Stimulated activated CD4-positive, alpha-beta T cell treated with anti-CD3 and anti-CD28 coated beads, TNF-alpha, amount 100 ng/mL, for 4 hours (primary cell): ENCODE measurements around the gene ATP5ME.

Experiments used
- DNase-seq, 3 experiments: peaks; one replicate each; pipeline ENCODE4 v3.0.0-alpha.2; 2020; ENCODE audit warnings: low read depth in 3 of 3

Gene ATP5ME

GRCh38 chr4:684623-685327, 10.7 kb upstream of the ATP5ME start:
- DNase-seq, result no peak

GRCh38 chr4:683982-684622, 10.0 kb upstream of the ATP5ME start:
- no peak for DNase-seq

- no peak for DNase-seq
These were observed 9.3 kb upstream of the ATP5ME start for GRCh38 chr4:683247-683897.

- no peak for DNase-seq
These were observed 8.6 kb upstream of the ATP5ME start for GRCh38 chr4:682490-683172.

- no peak for DNase-seq
These were observed 7.8 kb upstream of the ATP5ME start for GRCh38 chr4:681736-682451.

- DNase-seq, result no peak
These were observed 7.0 kb upstream of the ATP5ME start for GRCh38 chr4:680928-681645.

GRCh38 chr4:680551-680927, 6.5 kb upstream of the ATP5ME start:
- no peak for DNase-seq

GRCh38 chr4:680091-680490, 6.0 kb upstream of the ATP5ME start:
- DNase-seq, result no peak

- DNase-seq, result no peak
These were observed 5.6 kb upstream of the ATP5ME start for GRCh38 chr4:679629-680028.

- DNase-seq, result no peak
These were observed 5.0 kb upstream of the ATP5ME start for GRCh38 chr4:679104-679481.

GRCh38 chr4:678331-679103, 4.4 kb upstream of the ATP5ME start:
- DNase-seq, result no peak

- no peak for DNase-seq
These were observed 3.6 kb upstream of the ATP5ME start for GRCh38 chr4:677431-678293.

- no peak for DNase-seq
These were observed 2.8 kb upstream of the ATP5ME start for GRCh38 chr4:676871-677235.

GRCh38 chr4:675980-676870, 2.1 kb upstream of the ATP5ME start:
- no peak for DNase-seq

GRCh38 chr4:675036-675882, 1.2 kb upstream of the ATP5ME start:
- DNase-seq, result no peak

GRCh38 chr4:673349-674091, 556 bp downstream of the ATP5ME start:
- no peak for DNase-seq

GRCh38 chr4:671769-672168, 2.3 kb downstream of the ATP5ME start:
- DNase-seq, result no peak
